GM18511 (cell line): ENCODE measurements around the gene TEX38.
"Not testable (repeated sequence)": the region's sequence is repeated elsewhere in the genome, so short reads cannot be mapped to it uniquely, and the experiment has no call there.

Experiments used
- ATAC-seq: cut with Tn5 transposase; IDR thresholded peaks from one replicate; pipeline ENCODE4 v1.9.1; 2021; ENCODE audit warnings: mild to moderate bottlenecking, moderate library complexity; ENCODE audit not compliant: unreplicated experiment

TEX38 gene

DNA sequence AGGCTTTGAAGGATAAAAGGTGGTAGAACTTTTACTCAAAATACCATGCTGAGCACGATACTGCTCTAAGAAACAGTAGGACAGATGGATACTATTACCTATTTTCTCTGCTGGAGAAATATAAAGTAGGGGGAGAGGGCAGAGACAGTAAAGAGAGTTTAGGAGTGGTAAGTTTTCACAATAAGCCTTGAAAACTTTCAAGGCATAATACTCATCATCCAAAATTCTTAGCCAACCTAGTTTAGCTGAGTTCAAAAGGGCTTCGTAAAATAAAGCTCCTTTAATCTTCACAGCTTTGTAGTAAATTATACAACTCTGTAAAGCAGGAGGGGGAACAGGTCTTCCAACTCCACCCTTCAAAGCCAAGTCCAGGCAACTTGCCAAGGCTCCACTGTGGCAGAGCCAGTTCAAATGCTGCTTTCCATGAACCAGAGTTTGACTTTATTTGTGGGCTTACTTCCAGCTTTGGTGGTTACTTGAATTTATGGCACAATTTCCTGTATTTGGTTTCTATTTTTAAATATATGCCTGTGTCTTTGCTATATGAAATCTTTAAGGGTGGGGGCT lies 15.5 kb downstream of the TEX38 start:
- no peak for ATAC-seq

DNA sequence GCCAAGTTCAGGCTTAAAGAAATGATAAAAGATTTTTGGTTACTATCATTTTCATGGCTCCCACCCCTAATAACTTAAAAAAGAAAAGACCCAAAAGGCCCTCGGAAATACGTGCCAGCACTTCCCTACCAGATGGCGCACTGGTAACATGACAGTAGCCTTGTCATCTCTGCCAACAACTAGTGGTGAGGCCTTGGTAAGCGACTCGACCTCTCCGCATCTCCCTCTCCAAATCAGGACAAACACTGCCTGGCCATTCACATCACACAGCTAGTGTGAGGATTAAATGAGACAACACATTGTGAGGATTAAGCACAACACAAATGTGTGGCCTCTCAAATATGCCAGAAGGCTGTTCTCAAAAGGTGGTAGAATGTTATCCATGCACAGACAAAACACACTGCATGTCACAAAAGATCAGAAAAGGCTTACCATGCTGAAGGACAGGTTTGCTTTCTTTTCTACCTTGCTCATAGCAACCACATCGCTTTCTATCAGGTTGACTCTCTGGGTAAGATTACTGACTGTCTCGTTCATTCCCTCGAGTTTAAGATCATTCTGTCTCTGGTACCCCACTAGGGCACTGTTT lies 16.4 kb downstream of the TEX38 start:
- ATAC-seq = no peak

DNA sequence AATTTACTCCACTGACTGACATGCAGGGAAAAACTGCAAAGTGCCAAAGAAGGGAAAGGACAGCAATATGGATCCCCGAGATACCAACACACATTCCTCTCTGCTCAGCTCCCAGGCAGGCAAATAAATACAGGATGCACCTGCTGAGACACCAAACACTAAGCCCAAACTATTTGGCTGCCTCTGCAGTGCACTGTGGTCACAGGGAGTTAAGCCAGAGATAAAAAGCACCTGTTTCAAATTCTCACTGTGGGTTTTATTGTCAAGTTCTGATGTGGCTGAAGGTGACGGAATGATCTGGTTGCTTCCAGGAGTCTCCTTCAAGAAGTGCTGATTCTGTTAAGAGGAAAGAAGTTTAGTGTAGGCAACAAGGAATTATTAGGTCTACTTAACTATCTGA lies 17.7 kb downstream of the TEX38 start:
- ATAC-seq = no peak

DNA sequence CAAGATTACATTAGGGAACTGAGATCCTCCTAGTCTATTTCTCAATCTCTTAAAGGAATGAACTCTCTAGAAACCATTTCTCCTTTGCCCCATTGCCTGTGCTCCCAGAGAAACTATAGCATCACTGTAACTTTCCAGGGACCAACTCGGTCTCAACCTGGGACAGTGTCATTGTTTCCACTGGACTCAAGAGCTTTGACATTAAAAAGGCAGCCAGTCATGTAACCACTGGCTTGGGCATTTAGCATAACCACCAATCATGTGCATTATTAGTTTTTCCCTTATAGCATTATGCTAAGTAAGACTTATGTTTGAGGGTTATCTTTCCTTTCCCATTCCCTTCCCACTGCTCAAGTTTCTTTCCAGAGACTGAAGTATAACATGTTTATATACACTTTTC lies 18.2 kb downstream of the TEX38 start:
- ATAC-seq = no peak

DNA sequence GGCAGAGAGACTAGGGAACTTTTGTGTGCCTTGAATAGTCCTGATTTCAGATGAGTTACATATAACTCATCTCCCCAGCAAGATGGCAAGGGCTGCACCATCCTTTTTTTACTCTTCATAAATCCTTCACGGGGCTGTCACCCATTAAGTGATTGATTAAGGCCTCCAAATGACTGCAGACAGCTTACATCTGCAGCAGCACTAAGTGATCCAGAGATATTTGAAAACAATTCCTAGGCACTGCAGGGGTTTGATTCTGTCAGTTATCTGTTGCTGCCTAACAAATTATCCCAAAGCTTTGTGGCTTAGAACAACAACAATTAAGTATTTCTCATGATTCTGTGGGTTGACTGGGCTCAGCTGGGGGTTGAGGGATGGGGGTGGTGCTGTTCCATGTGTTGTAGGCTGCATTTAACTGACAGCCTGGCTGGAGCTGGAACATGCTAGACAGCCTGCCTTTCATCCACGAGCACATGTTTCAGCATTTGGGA lies 19.3 kb downstream of the TEX38 start:
- ATAC-seq = no peak

DNA sequence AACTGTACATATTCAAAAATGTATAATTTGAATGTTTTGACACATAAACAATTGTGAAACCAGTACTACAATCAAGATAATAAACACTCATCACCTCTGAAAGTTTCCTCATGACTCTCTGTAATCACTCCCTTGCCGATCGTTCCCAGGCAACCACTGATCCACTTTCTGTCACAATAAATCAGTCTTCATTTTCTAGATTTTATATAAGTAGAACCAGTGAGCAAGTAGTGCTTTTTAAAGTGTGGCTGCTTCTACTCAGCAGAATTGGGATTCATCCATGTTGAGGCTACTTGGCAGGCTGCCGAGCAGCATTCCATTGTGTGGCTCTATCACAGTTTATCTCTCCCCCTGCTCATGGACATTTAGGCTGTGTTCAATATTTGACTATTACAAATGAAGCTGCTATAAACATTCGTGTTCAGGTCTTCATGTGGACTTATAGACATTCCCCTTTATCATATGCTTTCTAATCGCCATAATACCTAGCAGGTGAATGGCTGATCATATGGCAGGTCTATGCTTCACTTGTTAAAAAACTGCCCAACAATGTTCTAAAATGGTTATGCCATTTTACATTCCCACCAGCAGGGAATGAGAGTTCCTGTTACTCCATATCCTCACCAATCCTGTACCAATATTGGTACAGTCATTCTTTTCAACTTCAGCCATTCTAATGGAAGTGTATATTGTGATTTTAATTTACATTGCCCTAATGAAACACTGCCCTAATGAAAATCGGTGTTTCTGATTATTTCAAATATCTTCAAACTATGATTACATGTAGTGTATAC lies 20.5 kb downstream of the TEX38 start:
- no peak for ATAC-seq

DNA sequence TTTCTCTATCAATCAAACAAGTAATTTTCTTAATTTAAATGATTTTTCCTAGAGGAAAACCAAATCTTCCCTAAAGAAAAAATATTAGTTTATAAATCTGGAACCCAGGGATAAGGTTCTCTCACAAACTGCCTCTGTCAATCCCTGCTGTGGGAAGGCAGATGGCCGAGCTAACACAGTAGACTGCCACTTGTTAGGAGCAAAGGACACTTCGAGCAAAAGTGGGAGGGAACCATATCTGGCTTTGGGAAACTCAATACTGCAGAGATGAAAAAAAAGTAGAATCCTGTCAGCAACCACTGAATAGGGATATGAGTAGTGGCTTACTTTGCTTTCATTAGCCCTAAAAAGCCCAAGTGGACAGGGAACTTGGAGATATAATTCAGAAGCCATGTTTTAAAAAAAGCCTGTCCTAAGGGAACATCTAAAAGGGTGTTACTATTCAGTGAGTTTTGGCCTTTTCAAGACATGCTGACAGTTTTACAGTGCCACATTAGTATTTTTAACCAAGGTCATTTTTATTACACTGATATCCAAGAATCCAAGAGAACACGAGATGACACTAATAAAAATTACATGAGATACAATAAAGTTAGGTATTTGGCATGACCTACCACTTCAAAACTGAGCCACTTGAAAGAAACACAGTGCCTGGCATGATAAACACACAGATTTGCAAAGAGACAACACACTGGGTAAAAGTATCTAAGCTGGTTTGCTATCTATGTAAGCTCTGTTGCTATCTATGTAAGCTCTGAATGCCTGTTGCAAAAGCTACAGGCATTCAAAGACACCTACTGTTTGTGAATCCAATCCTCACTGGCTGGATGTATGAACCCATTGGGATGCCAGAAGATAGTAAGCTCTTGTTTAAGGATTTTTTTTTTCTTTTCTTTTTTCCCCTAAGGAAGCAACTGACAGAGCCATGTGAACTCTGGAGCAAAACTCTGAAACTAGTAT lies 21.4 kb downstream of the TEX38 start:
- ATAC-seq = no peak

DNA sequence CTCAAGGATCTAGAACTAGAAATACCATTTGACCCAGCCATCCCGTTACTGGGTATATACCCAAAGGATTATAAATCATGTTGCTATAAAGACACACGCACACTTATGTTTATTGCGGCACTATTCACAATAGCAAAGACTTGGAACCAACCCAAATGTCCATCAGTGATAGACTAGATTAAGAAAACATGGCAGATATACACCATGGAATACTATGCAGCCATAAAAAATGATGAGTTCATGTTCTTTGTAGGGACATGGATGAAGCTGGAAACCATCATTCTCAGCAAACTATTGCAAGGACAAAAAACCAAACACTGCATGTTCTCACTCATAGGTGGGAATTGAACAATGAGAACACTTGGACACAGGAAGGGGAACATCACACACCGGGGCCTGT lies 23.0 kb downstream of the TEX38 start:
- not testable (repeated sequence) for ATAC-seq

DNA sequence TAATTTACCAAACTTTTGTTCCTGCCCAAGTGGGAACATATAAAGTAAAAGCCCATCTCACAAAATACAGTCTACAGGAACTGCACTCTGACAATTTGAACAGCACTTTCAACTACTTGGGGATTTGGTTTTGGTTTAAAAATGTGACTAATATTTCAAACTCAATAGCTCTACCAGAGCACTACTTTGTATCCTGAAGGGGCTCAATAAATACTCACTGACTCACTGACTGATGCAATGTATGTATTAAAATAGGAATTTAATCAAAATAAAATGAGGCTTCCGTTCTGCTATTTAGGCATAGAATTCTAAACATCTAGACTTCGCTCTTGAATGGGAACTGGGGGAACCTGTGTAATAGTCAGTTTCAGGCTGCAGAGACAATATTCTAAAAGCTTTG lies 25.4 kb downstream of the TEX38 start:
- no peak for ATAC-seq

DNA sequence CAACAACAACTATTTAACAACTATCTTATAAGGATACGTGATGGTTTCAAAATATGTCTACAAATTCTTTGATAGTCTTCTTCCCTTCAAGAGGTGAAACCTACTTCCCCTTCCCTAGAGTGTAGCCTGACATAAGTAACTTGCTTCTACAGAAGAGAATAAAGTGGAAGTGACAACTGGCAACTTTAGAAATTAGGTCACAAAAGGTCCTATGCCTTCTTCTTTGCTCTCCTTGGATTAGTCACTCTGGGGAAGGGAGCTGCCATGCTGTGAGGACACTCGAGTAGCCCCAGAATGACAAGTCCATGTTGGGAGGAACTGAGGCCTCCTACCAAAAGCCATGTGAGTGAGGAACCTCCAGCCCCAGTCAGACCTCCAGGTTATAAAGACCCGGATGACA lies 28.0 kb downstream of the TEX38 start:
- no peak for ATAC-seq

DNA sequence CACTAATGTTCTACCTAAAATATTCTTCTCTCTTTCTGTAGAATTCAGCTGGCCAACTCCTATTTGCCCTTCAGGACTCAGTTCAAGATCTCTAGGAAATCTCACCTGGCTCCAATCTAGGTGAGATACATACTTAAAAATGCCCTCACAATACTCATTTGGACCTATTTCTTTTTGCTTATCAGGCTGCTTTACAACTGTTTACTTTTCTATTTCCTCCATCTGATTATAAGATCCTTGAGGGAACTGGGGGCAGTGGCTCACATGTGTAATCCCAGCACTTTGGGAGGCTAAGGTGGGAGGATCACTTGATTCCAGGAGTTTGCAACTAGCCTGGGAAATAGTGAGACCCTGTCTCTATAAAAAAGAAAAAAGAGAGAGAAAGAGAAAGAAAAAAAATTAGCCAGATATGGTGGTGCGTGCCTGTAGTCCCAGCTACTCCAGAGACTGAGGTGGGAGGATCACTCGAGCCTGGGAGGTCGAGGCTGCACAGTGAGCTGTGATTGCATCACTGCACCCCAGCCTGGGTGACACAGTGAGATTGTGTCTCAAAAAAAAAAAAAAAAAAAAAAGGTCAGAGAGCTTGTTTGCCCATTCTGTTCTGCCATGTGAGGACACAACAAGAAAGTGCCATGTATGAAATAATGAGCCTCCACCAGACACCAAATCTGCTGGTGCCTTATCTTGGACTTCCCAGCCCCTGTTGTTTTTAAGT lies 32.4 kb downstream of the TEX38 start:
- ATAC-seq = no peak

DNA sequence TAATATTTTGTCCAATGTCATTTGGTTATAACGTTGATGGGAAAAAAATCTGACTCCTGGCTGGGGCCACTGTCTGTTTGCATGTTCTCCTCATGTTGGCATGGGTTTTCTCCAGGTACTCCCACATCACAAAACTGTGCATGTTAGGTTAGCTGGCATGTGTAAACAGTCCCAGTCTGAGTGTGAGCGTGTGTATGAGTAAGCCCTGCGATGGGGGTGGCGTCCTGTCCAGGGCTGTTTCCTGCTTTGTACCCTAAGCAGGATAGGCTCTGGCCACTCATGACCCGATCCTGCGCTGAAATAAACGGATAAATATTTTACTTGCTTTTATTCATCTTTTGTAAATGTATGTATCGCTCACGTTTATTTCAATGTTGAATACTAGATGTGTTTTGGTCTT lies 33.8 kb downstream of the TEX38 start:
- ATAC-seq = no peak

DNA sequence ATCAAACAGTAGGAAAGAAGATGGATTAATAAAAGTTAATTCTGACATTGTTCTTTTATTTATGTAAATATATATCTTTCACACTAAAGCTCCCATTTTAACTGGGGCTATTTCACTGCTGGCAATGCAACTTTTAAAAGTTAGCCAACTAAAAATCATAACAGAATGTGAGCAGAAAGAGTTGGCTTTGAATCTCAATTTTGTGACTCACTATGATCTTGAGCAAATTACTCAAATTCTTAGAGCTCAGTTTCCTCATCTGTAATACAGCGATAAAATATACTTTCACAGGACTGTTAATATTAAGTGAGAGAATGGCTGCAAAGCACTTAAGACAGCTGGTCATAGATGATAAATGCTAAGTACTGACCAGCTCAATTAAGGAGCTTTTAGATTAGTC lies 36.5 kb downstream of the TEX38 start:
- ATAC-seq = no peak

DNA sequence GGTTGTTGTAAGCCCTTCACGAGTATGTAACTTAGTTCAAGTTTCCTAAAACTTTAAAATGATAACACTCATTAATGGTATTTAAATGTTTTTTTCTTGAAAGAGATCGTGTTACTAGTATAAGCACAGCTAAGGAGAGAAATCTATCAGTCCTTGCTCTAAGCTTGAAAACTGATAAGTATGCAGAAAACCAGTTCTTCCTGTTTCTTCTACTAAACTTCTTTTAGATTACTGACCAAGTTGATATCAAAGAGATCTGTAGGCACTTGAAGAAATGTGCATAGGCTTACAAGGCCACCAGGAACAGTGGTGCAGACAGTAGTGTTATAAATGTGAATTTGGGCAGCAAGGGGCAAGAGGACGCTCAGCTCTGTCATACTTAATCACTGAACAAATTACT lies 43.3 kb downstream of the TEX38 start:
- no peak for ATAC-seq

DNA sequence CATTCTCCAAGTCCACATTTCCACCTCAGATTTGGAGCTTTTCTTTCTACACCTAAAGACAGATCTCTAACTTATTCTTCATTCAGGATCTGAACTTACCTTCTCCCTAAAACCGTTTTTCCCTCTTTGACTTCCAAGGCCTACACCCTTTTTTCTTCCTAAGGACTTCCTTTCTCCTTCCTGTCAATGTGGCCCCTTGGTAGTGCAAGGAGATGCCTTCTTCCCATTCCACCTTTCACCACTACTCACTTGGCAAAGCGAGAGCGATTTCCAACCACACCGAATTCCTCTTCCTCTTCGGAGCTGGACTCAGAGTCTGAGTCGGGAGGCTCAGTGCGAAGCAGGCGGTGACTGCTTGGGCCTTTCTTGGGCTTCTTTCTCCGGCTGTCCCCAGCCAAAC lies 46.0 kb downstream of the TEX38 start:
- ATAC-seq = no peak

DNA sequence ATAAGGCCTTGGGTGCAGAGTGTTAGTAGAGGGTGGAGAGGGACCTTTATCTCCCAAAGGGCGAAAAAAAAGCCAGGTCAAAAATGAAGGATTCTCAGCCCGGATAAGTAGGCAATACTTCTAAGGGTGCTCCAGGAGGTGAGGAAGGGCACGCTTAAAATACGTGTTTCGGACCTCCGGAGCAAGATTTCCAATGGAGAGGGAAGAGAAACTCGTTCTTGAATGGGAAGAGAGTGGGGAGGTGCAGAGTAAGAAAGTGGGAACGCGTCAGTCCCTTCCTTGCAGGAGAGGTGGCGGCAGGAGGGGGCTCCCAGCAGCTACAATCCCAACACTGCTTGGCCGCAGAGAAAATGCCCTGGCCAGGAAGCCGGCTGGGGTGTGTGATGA lies 46.7 kb downstream of the TEX38 start:
- ATAC-seq = peak; percentile 19

DNA sequence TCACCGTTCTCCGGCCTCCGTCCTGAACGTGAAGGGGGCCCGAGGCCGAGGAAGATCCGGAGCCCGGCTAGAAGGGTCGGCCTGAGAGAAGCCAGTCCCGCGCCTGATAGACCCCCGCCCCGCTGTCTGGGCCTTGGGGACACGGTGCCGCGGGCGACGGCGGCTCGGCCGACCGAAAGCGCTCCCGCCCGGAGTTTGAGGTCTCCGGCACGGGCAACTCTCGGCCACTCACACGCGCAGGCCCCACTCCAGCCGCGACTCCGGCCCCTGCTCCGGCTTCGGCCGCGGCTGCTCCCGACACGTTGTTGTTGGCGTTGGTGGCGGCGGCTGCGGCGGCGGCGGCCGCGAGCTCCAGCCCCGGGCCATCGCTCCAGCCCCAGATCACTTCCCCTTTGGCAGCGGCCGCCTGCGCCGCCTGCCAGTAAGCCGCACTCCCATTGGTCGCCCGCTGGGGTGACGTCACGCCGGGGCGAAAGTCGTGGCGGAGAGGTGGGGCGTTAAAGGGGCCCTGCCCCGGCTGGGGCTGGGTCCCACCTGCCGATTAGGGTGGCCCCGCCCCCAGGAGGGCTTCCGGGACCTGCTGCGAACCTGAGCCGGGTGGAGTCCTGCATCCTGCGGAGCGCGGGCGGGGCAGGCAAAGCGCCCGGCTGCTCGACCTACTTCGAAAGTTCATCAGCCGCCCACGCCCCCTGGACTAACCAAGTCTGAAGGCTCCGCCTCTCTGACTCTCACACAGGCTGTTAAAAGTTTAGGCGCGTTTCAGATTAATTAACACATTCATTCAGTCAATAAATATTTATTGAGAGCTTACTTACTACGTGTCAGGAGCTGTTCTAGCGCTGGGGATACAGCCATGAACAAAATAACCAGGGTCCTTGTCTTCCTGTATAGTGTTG lies 47.3 kb downstream of the TEX38 start, which contains the start of gene EFCAB14:
EFCAB14 (minus strand) TSS at position 388 of the 896 bp plus-strand sequence. CDS start 1,027 bp downstream, outside the sequence.
- ATAC-seq = peak; percentile 98

DNA sequence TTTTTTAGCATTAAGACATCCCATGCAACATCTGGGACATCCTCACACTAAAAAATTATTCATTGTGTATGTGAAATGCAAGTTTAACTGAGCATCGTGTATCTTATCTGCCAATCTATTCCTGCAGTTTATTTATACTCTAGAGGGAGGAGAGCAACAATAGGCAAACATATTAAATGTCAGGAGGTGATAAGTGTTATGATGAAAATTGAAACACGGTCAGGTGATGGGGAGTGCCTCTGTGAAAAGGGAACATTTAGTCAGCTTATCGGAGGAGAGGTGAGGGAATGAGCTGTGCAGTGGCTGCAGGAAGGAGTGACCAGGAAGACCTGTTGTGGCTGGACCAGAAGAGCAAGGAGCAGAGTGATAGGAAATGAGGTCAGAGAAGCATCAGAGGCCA lies 48.0 kb downstream of the TEX38 start:
- no peak for ATAC-seq

DNA sequence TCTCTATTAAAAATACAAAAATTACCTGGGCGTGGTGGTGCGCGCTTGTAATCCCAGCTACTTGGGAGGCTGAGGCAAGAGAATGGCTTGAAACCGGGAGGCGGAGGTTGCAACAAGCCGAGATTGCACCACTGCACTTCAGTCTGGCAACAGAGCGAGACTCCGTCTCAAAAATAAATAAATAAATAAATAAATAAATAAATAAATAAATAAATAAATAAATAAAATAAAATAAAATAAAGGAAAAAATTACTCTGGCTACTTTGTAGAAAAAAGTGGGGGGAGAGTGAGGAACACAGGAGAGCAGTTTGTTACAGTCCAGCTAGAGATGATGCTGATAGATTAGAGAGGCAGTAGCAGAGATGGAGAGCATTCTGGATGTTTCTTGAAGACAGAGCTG lies 48.7 kb downstream of the TEX38 start:
- ATAC-seq = not testable (repeated sequence)
